GM10266 (cell line): ENCODE results near the gene IQCC.
A peak's percentile ranks its signal among the peaks of the same experiment; 100 is the strongest.

Experiments used
- DNase-seq: peaks from one replicate; pipeline ENCODE4 v3.0.0; 2012; ENCODE audit errors: extremely low spot score
- TF ChIP-seq, protein P1 (sequence below): IDR thresholded peaks from 2 replicates; pipeline ENCODE4 v1.5.1; 2012; ENCODE audit warnings: mild to moderate bottlenecking, low read depth; ENCODE audit not compliant: control insufficient read depth, insufficient read depth; ENCODE audit errors: missing control alignments

The IQCC gene

DNA sequence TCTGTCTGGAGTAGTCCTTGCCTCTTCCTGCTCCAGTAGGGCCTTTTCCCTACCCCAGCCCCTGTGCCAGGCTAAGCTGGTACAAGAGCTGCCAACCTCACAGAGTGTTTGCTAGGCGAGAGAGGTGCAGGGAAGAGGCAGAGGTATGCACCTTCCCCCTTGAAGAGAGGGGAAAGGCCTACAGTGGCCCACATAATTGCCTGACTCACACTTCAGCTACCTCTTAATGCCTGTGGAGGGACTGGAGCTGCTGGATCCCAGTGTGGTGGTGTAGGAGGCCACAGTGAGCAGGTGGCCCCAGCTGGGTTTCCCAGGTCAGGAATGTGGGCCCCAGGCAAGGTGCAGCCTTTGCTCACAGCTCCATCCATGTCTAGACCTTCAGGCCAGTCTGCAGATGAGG is 8.4 kb upstream of the IQCC start:
- DNase-seq: no peak
- TF ChIP-seq, protein P1, sequence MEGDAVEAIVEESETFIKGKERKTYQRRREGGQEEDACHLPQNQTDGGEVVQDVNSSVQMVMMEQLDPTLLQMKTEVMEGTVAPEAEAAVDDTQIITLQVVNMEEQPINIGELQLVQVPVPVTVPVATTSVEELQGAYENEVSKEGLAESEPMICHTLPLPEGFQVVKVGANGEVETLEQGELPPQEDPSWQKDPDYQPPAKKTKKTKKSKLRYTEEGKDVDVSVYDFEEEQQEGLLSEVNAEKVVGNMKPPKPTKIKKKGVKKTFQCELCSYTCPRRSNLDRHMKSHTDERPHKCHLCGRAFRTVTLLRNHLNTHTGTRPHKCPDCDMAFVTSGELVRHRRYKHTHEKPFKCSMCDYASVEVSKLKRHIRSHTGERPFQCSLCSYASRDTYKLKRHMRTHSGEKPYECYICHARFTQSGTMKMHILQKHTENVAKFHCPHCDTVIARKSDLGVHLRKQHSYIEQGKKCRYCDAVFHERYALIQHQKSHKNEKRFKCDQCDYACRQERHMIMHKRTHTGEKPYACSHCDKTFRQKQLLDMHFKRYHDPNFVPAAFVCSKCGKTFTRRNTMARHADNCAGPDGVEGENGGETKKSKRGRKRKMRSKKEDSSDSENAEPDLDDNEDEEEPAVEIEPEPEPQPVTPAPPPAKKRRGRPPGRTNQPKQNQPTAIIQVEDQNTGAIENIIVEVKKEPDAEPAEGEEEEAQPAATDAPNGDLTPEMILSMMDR: no peak

DNA sequence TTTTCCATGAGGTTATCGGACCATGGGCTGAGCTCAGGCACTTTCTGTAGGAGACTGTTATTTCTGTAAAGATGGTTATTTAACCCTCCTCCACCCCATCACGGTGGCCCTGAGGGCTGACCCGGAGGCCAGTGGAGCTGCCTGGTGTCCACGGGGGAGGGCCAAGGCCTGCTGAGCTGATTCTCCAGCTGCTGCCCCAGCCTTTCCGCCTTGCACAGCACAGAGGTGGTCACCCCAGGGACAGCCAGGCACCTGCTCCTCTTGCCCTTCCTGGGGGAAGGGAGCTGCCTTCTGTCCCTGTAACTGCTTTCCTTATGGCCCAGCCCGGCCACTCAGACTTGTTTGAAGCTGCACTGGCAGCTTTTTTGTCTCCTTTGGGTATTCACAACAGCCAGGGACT is 7.6 kb upstream of the IQCC start:
- TF ChIP-seq, protein P1: no peak
- DNase-seq: no peak

DNA sequence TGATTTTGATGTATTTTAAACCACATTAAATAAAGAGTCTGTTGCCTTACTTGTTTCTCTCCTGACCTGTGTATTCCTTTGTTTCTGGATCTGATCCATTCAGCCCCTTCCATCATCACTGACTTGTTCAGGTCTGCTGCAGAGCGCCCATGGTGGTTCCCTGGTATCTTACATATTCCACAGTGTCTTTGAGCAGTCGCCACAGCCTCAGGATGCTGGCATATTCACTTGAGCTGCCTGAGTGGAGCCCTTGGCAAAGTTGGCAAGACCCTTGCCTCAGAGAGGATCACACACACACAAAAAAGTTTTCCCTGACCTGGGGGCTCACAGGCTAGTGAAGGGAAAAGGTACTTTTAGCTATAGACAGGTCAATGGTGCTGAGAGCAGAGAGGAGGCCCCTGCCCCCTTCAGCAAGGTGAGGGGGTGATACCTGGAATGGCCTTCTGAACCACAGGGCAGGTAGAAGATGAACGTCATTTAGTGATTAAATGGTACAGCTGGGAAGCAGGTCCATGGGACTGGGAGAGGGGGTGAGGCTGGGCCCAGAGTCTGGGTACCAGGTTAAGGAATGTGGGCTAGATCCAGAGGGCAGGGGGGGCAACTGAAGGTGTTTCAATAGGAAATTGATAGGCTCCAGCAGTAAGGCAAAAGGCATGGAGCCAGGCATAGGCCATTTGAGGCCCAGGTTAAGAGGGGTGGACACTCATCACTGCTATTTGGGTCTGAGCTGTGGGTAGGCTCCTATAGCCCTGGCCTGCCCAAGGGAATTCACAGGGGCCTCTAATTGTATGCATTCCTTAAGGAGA is 7.0 kb upstream of the IQCC start:
- TF ChIP-seq, protein P1: no peak
- DNase-seq: no peak

DNA sequence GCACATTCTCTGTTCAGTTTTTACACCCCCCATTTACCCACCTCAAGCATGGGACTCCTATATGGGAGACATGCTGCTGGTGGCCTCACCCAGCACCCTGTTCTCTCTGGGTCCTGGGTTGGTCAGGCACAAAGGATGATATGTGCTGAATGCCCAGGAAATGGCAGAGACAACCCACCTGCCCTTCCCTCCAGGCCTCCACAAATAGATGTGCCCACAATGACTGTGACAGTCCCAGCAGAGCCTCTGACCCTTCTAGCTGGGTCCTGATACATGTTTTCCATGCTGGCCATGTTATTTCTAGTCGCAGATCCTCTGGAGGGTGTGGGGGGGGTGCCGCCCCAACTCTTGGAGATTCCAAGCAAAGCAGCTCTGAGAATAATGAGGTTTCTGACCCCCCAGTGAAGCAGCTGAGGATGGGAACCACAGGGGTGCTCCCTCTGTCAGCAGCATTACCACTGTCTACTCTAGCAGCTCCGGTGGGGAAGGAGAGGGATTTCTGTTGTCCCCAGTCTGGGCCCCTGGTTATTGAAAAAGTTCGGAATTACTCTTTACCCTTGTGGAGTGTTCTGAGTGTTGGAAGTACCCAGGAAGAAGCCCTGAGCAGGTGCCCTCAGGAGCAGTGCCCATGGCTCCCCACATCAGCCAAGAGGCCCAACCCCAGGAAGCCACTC is 6.3 kb upstream of the IQCC start:
- TF ChIP-seq, protein P1: no peak
- no peak for DNase-seq

DNA sequence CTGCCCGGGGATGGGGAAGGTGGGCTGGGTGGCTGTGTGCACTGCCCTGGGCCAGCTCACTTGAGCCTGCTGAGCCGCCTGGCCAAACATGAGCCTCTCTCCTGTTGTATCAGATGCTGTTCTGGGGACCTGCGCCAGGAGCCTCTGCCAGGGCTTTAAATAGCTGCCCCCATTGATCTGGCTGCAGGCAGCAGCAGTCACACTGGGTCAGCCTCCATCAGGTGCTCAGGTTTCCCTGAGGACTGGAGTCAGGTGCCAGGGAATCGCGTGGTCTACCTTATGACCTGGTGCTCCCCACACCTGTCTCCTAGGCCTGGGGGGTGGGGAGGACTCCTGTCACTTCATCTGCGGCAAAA is 5.8 kb upstream of the IQCC start:
- TF ChIP-seq, protein P1: no peak
- no peak for DNase-seq

DNA sequence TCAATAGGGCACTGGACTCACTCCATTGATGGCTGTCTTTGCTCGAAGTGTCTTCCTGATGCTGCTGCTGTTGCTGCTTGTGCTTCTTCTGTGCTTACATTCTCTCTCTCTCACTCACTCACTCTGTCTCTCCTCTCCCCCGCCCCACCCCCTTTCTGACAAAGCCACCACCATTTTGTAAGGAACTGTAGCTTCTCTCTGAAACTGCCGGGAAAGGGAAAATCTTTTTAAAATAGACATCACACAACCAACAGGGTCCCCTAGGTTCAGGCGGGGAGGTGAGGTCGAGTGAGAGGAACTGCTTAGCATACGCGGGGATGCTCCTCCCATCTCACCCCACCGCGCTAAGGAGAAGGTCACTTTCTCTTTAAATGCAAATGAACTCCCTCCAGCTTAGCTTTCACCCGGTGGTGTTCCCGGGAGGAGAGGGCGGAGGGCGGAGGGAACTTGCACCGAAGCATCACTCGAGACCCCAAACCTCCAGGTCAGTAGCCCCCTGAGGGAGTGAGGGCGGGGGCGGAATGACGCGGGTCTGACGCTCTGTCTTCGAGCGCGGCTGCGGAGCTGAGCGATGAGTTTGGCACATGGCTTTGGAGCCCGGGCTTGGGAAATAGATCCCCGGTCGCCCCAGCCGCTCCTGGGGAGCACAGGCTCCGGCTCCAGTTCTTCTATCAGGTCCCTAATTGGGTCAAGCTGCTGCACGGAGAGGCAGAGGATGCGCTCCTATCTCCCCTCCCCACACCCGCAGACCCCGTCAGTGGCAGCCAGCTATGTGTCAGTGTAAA is 5.1 kb upstream of the IQCC start, which contains the start of gene CCDC28B:
CCDC28B (plus strand) TSS at position 370 of the 785 bp plus-strand sequence. CDS start 1,341 bp downstream, outside the sequence.
- peak; percentile 64 for DNase-seq
- TF ChIP-seq, protein P1: no peak
